GM19239 (cell line): ENCODE results near the gene FAM167B.
"Not testable (repeated sequence)": the region's sequence is repeated elsewhere in the genome, so short reads cannot be mapped to it uniquely, and the experiment has no call there.

Experiments
- DNase-seq: peaks from one replicate; pipeline ENCODE4 v3.0.0; 2011; ENCODE audit warnings: low spot score; ENCODE audit not compliant: insufficient read length
- FAIRE-seq: peaks from 2 replicates; lab custom pipeline; 2011; peaks lifted over from hg19 to GRCh38; lab: Jason Lieb, UNC

Gene FAM167B

DNA sequence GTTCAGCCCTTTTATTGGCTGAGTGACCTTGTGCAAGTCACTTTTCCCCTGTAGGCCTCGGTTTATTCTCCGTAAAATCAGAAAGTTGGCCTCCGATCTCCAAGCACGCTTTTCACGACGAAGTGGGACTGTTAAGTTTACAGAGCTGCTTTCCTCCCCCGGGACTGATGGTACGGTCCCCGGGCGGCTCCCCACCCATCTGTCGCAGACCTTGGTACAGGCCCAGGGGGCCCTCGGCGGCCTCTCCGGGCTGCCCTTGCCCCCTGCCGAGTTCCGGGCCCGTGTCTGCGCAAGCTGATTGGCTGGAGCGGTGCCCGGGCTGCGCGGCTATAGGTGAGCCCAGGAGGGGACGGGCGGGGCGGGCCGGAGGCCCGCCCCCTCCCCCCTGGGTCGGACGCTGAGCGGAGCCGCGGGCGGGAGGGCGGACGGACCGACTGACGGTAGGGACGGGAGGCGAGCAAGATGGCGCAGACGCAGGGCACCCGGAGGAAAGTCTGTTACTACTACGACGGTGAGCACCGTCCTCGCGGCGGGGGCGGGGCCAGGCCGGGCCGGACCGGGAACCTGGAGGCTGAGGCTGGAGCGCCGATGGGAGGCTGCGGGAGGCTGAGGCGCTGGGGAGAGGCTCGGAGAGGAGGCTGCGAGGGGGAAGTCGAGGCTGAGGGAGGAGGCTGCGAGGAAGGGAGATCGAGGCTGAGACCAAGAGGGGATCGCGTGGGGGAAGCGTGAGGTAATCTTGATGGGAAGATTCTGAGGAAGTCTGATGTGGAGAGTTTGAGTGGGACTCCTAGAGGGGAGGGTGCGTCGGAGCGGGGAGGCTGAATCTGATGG lies 44.9 kb downstream of the FAM167B start, which contains the start of gene HDAC1:
HDAC1 (plus strand) TSS at position 376 of the 831 bp plus-strand sequence; CDS start at position 463, 87 bp downstream.
- peak; percentile 96 for DNase-seq
- FAIRE-seq: peak; percentile 90

DNA sequence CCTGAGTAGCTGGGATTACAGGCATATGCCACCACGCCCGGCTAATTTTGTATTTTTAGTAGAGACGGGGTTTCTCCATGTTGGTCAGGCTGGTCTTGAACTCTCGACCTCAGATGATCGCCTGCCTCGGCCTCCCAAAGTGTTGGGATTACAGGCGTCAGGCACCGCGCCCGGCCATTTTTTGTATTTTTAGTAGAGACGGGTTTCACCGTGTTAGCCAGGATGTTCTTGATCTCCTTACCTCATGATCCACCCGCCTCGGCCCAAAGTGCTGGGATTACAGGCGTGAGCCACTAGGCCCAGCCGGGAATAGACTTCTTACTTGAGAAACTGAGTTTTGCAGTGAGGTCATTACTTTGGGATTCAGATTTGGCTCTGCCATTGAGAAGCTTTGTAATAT lies 51.2 kb downstream of the FAM167B start:
- FAIRE-seq, DNase-seq: not testable (repeated sequence)
